HG03095 (cell line): ENCODE measurements around the gene P2RX3.
"Not testable (repeated sequence)": the region's sequence is repeated elsewhere in the genome, so short reads cannot be mapped to it uniquely, and the experiment has no call there.

Experiments
- ATAC-seq: cut with Tn5 transposase; IDR thresholded peaks from one replicate; pipeline ENCODE4 v1.9.1; 2021; ENCODE audit warnings: moderate library complexity; ENCODE audit not compliant: unreplicated experiment

The P2RX3 gene

GRCh38 chr11:57338142-57338541 lies at the start of gene P2RX3:
TSS of gene P2RX3 (plus strand) at chr11:57338352. CDS start at chr11:57338551, 199 bp downstream.
- no peak for ATAC-seq

GRCh38 chr11:57288771-57289579 lies 49.2 kb upstream of the P2RX3 start:
- no peak for ATAC-seq

- no peak for ATAC-seq
Measured at GRCh38 chr11:57290288-57290687, 47.9 kb upstream of the P2RX3 start.

GRCh38 chr11:57294225-57295131 lies 43.7 kb upstream of the P2RX3 start:
- no peak for ATAC-seq

- ATAC-seq, result not testable (repeated sequence)
Measured at GRCh38 chr11:57296205-57296604, 41.9 kb upstream of the P2RX3 start.

GRCh38 chr11:57297221-57297620 lies 40.9 kb upstream of the P2RX3 start:
- ATAC-seq, result no peak

- no peak for ATAC-seq
Measured at GRCh38 chr11:57299150-57299737, 38.9 kb upstream of the P2RX3 start.

GRCh38 chr11:57300785-57301184 lies 37.4 kb upstream of the P2RX3 start:
- no peak for ATAC-seq

GRCh38 chr11:57301711-57302423 lies 36.3 kb upstream of the P2RX3 start:
- no peak for ATAC-seq

- no peak for ATAC-seq
Measured at GRCh38 chr11:57302489-57302888, 35.7 kb upstream of the P2RX3 start.

- no peak for ATAC-seq
Measured at GRCh38 chr11:57303280-57303989, 34.7 kb upstream of the P2RX3 start.

- ATAC-seq, result no peak
Measured at GRCh38 chr11:57303990-57304579, 34.1 kb upstream of the P2RX3 start.

- ATAC-seq, result no peak
Measured at GRCh38 chr11:57305523-57305922, 32.6 kb upstream of the P2RX3 start.

- no peak for ATAC-seq
Measured at GRCh38 chr11:57306161-57306876, 31.8 kb upstream of the P2RX3 start.

GRCh38 chr11:57306940-57307565 lies 31.1 kb upstream of the P2RX3 start:
- ATAC-seq, result no peak

GRCh38 chr11:57307666-57308270 lies 30.4 kb upstream of the P2RX3 start:
- no peak for ATAC-seq

- ATAC-seq, result no peak
Measured at GRCh38 chr11:57308426-57309060, 29.6 kb upstream of the P2RX3 start.
